ENCODE data around the gene SREBF2.

SREBF2 gene

GRCh38 chr22:41832553-41833368 is at the start of gene SREBF2:
Gene SREBF2 (plus strand): TSS chr22:41833105. CDS start chr22:41833271, 166 bp downstream.
- DNase-seq (ENCODE audit: low spot score) = peak; percentile 99

- no peak for DNase-seq (ENCODE audit: low spot score)
Measured at GRCh38 chr22:41787331-41787730, 45.6 kb upstream of the SREBF2 start.

GRCh38 chr22:41793871-41794270 is 39.0 kb upstream of the SREBF2 start:
- DNase-seq (ENCODE audit: low spot score) = no peak

GRCh38 chr22:41798736-41799135 is 34.2 kb upstream of the SREBF2 start:
- no peak for DNase-seq (ENCODE audit: low spot score)

GRCh38 chr22:41799486-41800347 is 33.2 kb upstream of the SREBF2 start:
- peak; percentile 38 for DNase-seq (ENCODE audit: low spot score)

GRCh38 chr22:41800348-41801146 is 32.4 kb upstream of the SREBF2 start, which contains the start of gene CCDC134:
Gene CCDC134 (plus strand): TSS chr22:41800679. CDS start chr22:41808891, 8,212 bp downstream.
- DNase-seq (ENCODE audit: low spot score) = peak; percentile 87

DNA sequence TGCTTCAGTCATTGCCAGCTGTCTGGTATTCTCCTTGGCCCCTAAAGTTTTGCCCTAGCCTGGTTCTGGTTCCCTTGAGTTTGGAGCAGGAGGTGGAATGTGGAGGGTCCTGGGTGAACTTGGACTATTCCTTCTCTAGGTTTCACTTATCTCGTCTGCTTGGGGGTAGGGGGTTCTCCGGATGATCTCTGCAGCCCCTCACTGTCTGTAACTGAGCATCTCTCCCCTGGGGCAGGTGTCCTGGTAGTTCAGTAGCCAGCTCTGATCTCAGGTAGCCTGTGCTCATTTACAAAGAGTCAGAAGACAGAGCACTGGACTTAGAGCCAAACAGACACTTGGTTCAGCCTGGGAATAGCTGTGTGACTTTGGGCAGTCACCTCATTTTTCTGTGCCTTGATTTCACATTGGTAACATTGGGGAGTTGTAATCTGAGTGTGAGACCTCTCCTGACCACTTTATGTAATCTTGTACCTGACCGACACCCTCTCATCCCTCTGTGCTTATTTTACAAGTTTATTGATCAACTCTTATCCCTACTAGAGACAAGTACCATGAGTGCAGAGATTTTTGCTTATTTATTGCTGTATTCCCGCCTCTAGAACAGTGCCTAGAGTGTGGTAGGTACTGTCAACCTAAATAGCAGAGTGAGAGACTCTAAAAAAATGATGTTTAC is 31.6 kb upstream of the SREBF2 start:
- no peak for DNase-seq (ENCODE audit: low spot score)

DNA sequence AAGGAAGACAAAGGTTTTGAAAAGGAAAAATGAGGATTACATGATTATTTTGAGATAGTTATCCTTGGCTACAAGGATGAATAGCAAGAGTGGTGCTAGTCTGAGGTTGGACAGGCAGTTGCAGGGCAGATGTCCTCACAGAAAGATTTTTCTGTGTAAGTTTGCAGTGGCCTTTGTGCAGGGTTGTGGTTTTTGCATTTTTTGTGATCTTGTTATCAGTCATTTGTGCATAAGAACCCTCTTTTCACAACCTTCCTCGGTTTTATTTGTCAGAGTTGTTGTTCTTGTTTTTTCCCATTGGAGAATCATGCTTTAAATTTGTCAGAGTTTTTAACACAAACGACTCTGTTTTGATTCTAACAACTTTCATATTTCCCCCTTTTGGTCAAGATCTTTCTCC is 31.0 kb upstream of the SREBF2 start:
- DNase-seq (ENCODE audit: low spot score) = no peak

DNA sequence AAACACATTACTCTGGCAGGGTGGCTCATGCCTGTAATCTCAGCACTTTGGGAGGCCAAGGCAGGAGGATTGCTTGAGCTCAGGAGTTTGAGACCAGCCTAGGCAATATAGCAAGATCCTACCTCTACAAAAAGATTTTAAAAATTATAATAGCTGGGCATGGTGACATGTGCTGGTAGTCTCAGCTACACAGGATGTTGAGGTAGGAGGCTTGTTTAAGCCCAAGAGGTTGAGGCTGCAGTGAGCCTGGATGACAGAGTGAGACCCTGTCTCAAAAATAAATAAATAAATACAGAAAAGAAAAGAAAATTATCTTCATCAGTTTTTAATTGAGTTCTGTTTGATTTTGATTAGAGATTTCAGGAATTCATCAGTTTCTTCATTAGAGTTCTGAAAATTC is 27.3 kb upstream of the SREBF2 start:
- no peak for DNase-seq (ENCODE audit: low spot score)

DNA sequence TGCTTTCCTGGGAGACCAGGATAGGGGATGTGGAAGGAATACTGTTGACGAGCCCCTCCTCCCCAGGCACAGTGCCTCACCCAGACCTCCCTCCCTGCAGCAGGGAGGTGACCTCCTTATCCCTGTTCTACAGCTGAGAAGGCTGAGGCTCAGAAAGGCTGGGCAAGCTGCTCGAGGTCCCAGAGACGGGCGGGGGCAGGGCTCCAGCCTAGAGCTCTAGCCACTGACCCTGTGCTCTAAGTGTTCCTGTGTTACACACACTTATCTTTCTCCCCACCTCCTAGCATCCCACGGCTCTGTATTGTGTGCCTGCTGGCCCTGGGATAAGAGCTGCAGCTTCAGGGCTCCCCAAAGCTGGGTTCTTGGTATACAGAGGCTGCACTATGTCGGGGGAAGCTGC is 24.5 kb upstream of the SREBF2 start:
- no peak for DNase-seq (ENCODE audit: low spot score)

GRCh38 chr22:41810022-41810421 is 22.9 kb upstream of the SREBF2 start:
- DNase-seq (ENCODE audit: low spot score) = no peak

DNA sequence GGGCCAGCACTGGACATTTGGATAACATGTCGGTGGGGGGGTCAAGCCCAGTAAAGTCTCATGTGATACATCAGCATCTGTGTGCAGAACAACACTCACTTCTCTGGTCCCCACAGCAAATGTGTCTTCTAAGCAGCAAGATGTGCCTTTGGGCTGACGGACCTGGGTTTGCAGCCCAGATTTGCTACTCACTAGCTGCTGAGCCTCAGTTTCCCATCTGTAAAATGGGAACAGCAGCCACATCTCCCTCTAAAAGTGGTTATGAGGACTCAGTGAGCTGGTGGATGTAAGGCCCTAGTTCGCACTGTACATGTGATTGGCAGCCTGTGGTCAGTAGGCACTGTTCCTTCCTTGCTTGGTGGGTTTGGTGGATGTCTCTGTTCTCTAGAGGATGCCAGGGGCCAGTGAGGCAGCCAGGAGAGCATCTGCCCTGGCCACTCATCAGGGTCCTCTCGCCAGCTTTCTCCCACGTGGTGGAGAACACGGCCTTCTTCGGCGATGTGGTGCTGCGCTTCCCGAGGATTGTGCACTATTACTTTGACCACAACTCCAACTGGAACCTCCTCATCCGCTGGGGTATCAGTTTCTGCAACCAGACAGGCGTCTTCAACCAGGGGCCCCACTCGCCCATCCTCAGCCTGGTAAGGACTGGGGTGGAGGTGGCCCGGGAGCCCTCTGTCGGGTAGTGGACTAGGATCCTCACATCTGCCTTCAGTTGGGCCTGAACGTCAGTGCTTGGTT is 19.9 kb upstream of the SREBF2 start:
- DNase-seq (ENCODE audit: low spot score) = no peak

DNA sequence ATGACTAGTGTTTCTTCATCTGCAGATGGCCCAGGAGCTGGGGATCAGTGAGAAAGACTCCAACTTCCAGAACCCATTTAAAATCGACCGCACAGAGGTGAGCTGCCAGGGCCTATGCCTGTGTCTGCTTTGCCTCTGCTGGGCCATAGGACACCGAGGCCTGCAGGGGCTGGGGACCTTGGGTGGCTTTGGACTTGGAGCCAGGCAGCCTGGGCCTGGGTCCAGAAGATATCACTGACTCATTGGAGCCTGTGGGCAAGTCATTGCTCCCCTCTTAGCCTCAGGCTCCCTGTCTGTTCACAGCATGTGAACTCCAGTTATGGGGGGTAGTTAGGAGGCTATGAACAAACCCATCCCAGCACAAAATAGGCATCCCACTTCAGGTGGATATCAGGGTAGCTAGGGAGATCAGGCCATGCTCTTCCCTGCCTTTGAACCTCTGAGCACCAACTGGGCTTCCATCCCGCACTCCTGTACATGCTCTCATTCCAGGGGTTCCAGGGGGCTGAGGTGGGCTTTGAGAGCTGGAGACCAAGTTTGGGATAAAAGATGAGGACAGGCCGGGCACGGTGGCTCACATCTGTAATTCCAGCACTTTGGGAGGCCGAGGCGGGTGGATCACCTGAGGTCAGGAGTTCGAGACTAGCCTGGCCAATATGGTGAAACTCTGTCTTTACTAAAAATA is 19.0 kb upstream of the SREBF2 start:
- no peak for DNase-seq (ENCODE audit: low spot score)

DNA sequence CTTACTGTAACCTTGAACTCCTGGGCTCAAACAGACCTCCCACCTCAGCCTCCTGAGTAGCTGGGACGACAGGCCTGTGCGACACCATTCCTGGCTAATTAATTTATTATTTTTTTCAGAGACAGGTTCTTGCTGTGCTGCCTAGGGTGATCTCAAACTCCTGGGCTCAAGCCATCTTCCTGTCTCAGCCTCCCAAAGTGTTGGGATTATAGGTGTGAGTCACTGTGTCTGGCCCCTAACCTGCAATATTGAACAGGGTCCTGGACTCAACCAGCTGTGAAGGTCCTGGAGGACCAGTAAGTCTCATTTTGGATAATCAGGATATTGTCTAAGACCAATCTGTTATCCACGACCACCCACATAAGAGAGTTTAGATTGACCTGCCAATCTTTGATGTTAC is 17.2 kb upstream of the SREBF2 start:
- no peak for DNase-seq (ENCODE audit: low spot score)

DNA sequence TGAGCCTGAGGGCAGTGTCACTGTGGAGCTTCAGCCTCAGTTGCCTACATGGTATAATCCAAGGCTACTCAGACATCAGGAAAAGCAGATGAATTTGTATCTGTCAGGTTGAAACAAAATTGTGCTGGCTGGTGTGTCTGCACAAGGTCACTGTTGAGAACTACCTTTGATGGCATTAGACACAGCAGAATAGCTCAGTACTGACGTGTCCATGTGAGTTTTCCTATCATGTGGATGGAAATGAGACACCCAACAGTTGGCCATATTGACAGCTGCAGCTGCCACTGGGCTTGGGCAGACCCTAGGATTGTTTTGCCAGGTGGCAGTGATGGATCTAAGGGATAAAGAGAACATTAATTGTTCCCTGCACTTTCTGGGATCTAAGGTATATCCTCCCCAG is 16.7 kb upstream of the SREBF2 start:
- DNase-seq (ENCODE audit: low spot score) = no peak

DNA sequence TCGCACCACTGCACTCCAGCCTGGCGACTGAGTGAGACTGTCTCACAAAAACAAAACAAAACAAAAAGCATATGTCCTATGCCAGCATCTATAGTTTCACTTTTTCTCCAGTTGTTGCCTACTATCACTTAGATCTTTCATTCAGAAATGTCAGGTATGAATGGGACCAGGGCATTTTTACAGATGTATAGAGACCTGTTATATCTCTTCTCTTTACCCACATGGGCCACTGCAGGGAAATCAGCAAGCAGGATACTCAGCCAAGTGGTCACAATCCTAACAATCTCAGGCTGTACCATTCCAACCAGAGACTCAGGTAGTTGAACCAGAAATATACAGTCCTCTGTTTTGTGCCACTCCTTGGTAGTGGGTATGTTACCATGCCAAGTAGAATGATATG is 16.0 kb upstream of the SREBF2 start:
- DNase-seq (ENCODE audit: low spot score) = no peak

DNA sequence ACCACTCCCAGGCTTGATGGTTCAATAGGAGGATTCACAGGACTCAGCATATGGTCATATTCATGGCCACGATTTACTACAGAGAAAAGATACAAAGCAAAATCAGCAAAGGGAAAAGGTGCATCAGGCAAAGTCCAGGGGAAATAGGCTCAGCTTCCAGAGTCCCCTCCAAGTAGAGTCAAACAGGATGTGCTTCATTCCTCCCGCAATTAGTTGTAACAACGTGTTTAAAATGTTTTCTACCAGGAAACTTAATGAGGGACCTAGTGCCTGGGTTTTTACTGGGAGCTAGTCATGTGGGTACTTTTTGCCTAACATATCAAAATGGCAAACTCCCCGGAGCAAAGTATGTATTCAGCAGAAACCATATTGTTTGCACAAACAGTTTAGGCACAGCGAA is 14.9 kb upstream of the SREBF2 start:
- no peak for DNase-seq (ENCODE audit: low spot score)

- DNase-seq (ENCODE audit: low spot score) = no peak
Measured at GRCh38 chr22:41818596-41818995, 14.3 kb upstream of the SREBF2 start.

- DNase-seq (ENCODE audit: low spot score) = no peak
Measured at GRCh38 chr22:41819257-41819656, 13.6 kb upstream of the SREBF2 start.

GRCh38 chr22:41820447-41820846 is 12.5 kb upstream of the SREBF2 start:
- DNase-seq (ENCODE audit: low spot score) = no peak
